HepG2 (cell line): ENCODE data around the gene TPRA1. TPM values are rescaled to one million over a fixed set of nuclear protein-coding genes. Genes with fewer than 3 reads are reported as not detected.
A peak's percentile ranks its signal among the peaks of the same experiment; 100 is the strongest.

Experiments
- ATAC-seq: fragments of 200-7000 bp; cut with Tn5 transposase; 3 replicates; pipeline ENCODE4 v1.9.1; 2020; ENCODE audit warnings: mild to moderate bottlenecking, moderate library complexity
- BruUV-seq: library from RNA; stranded (reverse); fragments of 400-500 nt; replicated peaks from 2 replicates; lab custom pipeline; 2021; lab: Mats Ljungman, UMichigan
- CTCF ChIA-PET: fragments of 300-600 bp; formaldehyde crosslinking; extraction: SDS; loops from one replicate; lab custom pipeline; 2021; ENCODE audit warnings: low total read pairs, inconsistent platforms, low intra/inter-chr PET ratio; lab: Yijun Ruan, JAX
- POLR2A ChIA-PET: fragments of 350-600 bp; sonication (Branson Sonifier 250); formaldehyde crosslinking; loops from one replicate; lab custom pipeline; 2020; ENCODE audit warnings: antibody characterized with exemption, inconsistent platforms; lab: Yijun Ruan, JAX
- DNase-seq: peaks from one replicate; pipeline ENCODE4 v3.0.0-alpha.2; 2015; ENCODE audit warnings: low spot score
- FAIRE-seq: peaks from 3 replicates; lab custom pipeline; 2011; peaks lifted over from hg19 to GRCh38; lab: Jason Lieb, UNC
- H2AFZ ChIP-seq: one replicate; pipeline ENCODE4 v1.6.1; 2011; ENCODE audit warnings: low read length, inconsistent platforms
- H3K27ac ChIP-seq: fragments of 300-600 bp; 3 replicates; pipeline ENCODE4 v1.8.0; 2011; ENCODE audit warnings: mixed run types, mild to moderate bottlenecking, mixed read lengths, low read length, inconsistent platforms; ENCODE audit not compliant: insufficient read depth; ENCODE audit errors: extremely low read length
- H3K27me3 ChIP-seq, 2 experiments: fragments of 200-600 bp in 1 of 2; 2 replicates in 1 of 2; 3 replicates in 1 of 2; pipeline versions ENCODE4 v1.6.0 to v1.8.0; 2011; ENCODE audit warnings: low read length in 2 of 2, mild to moderate bottlenecking in 2 of 2, moderate library complexity in 2 of 2, inconsistent platforms in 1 of 2; ENCODE audit not compliant: insufficient read depth in 2 of 2, control insufficient read depth in 1 of 2
- H3K36me3 ChIP-seq, 2 experiments: fragments of 200-600 bp in 1 of 2; replicated peaks in 1 of 2; 2 replicates in 1 of 2; 3 replicates in 1 of 2; pipeline versions ENCODE4 v1.5.1 to v1.8.0; 2011; ENCODE audit warnings: low read length in 2 of 2, inconsistent platforms in 1 of 2; ENCODE audit not compliant: insufficient read depth in 2 of 2, control insufficient read depth in 1 of 2
- H3K4me1 ChIP-seq: 2 replicates; pipeline ENCODE4 v1.5.1; 2012; ENCODE audit warnings: low read length, inconsistent platforms; ENCODE audit not compliant: insufficient read depth
- H3K4me2 ChIP-seq: 2 replicates; pipeline ENCODE4 v1.6.0; 2011; ENCODE audit warnings: low read depth, low read length, inconsistent platforms
- H3K4me3 ChIP-seq, 3 experiments: fragments of 200-600 bp in 1 of 3; sonication (generic), shearing (Covaris generic) in 1 of 3; replicated peaks in 1 of 3; 2 replicates each; pipeline ENCODE4 v1.5.1; 2011 to 2016; ENCODE audit warnings: low read length in 3 of 3, inconsistent platforms in 2 of 3, low read depth in 2 of 3, mild to moderate bottlenecking in 2 of 3, control low read depth in 1 of 3, mixed read lengths in 1 of 3; ENCODE audit not compliant: insufficient read depth in 1 of 3
- H3K79me2 ChIP-seq: one replicate; pipeline ENCODE4 v1.6.1; 2011; ENCODE audit warnings: low read length, inconsistent platforms; ENCODE audit not compliant: insufficient read depth
- H3K9ac ChIP-seq: 2 replicates; pipeline ENCODE4 v1.6.0; 2011; ENCODE audit warnings: mild to moderate bottlenecking, low read depth, low read length, inconsistent platforms; ENCODE audit not compliant: insufficient read depth
- H3K9me3 ChIP-seq: 2 replicates; pipeline ENCODE4 v1.5.1; 2012; ENCODE audit warnings: mild to moderate bottlenecking, low read length
- H4K20me1 ChIP-seq: 2 replicates; pipeline ENCODE4 v1.6.0; 2011; ENCODE audit warnings: inconsistent platforms, mild to moderate bottlenecking, low read length, moderate library complexity; ENCODE audit not compliant: insufficient read depth
- AGO2 ChIP-seq: fragments of 200-400 bp; formaldehyde crosslinking; optimal IDR thresholded peaks from 2 replicates; pipeline ENCODE3; 2017; ENCODE audit warnings: mild to moderate bottlenecking, low read depth, low read length, moderate library complexity
- ZNF12 ChIP-seq: sonication (generic); formaldehyde crosslinking; IDR thresholded peaks from 2 replicates; pipeline ENCODE4 v1.5.0; 2020; ENCODE audit warnings: missing genetic modification reagents
- ZNF567 ChIP-seq: sonication (generic); formaldehyde crosslinking; IDR thresholded peaks from 2 replicates; pipeline ENCODE4 v1.8.1; 2023; ENCODE audit warnings: mild to moderate bottlenecking, missing genetic modification reagents, borderline replicate concordance
- ZNF800 ChIP-seq: sonication (generic); formaldehyde crosslinking; IDR thresholded peaks from 2 replicates; pipeline ENCODE4 v1.4.0; 2020; ENCODE audit warnings: missing genetic modification reagents
- WGBS: methylation state at CpG from one replicate; pipeline ENCODE4 v1.1.6; 2017; ENCODE audit warnings: low lambda C conversion rate; 5-methylcytosine and 5-hydroxymethylcytosine counted together
- in situ Hi-C: cut with HindIII; loops from 2 replicates; pipeline ENCODE4 v1.10.0; 2017; ENCODE audit warnings: low pct_unique_long_range_greater_than_20kb; ENCODE audit not compliant: extremely low pct_ligation_motif_present
- intact Hi-C: fragments of 100-400 bp; cut with micrococcal nuclease; formaldehyde crosslinking; loops from one replicate; pipeline ENCODE4 v1.10.0; 2022; ENCODE audit not compliant: unreplicated experiment
- polyA plus RNA-seq, 8 experiments: library from polyadenylated mRNA; depleted of rRNA in 3 of 8; stranded (reverse) in 7 of 8; unstranded in 1 of 8; fragments of >200 nt; fragmentation: Illumina TruSeq in 4 of 8; extraction: Trizol in 4 of 8; gene quantifications; 2 replicates each; pipeline versions ENCODE4 v1.2.1 to v1.2.3, GENCODE V29; 2011 to 2016; ENCODE audit warnings: low read depth in 4 of 8, missing spikeins in 1 of 8, mixed read lengths in 1 of 8; ENCODE audit not compliant: insufficient read depth in 1 of 8
- total RNA-seq, 5 experiments: library from RNA; depleted of rRNA; stranded (reverse); fragments of >200 nt; fragmentation: Illumina TruSeq; extraction: Trizol; gene quantifications; 2 replicates each; pipeline ENCODE4 v1.2.3, GENCODE V29; 2016; ENCODE audit warnings: low read depth in 1 of 5

Gene TPRA1
- total and polyA plus RNA-seq, 2 of the 13 experiments (the other 11 are each of a cell fraction or from before 2014, with no cell fraction given): 25.4 to 25.8 TPM

GRCh38 chr3:127569160-127569559 lies 21.4 kb downstream of the TPRA1 start:
- in situ Hi-C loops: no loop called here
- Histone ChIP-seq H3K9me3 (no peaks in the 10 kb centered on the region), H3K27ac (no peak overlapping the region), H3K9ac (no peak overlapping the region), H3K4me1 (no peaks in the 10 kb centered on the region), H2AFZ (no peak overlapping the region), H4K20me1 (peaks cover 4% of the 10 kb centered on the region; the same call in 1 of the 2 replicates), H3K27me3 (no peaks in the 10 kb centered on the region), H3K4me2 (no peak overlapping the region), H3K36me3 (peaks cover 7 to 21% of the 10 kb centered on the region in 2 experiments), H3K79me2 (no peaks in the 10 kb centered on the region), H3K4me3 (no peak overlapping the region)
- DNase-seq (no peak), FAIRE-seq (no peak), ATAC-seq (no peak)
- CTCF ChIA-PET: no interaction called here
- TF ChIP-seq ZNF12 (CRISPR knock-in tag) (peak; percentile 85), ZNF800 (CRISPR knock-in tag) (no peak)
- 100% methylated on average over 1 of the region's 1 CpG for WGBS
- POLR2A ChIA-PET: no interaction called here
- intact Hi-C loops: no loop called here
- no TSS peak for BruUV-seq

DNA sequence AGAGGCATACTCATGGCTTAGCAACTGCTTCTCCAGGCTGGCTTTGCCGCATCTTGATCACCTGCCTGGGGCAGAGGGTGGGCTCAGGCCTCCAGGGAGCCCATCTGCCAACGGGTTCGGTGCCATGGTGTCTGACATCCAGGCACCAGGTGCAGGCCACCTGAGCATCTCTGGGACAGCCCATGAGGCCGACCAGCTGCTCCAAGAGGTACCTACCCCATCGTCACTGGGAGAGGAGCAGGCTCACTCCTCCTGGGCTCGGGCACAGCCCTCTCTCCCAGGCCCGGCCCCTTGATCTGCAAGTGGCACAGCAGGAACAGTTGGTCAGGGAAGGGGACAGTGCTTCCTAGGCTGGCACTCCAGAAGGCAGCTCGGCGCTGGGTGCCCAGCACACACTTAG lies 21.9 kb downstream of the TPRA1 start:
- POLR2A ChIA-PET: no interaction called here
- in situ Hi-C loops: no loop called here

More for the DNA sequence above, 21.9 kb downstream of the TPRA1 start:
- Histone ChIP-seq H3K4me1 (no peaks in the 10 kb centered on the region), H3K4me2 (no peak overlapping the region), H3K4me3 (no peak overlapping the region), H3K9me3 (no peaks in the 10 kb centered on the region), H4K20me1 (peaks cover 4% of the 10 kb centered on the region; the same call in 1 of the 2 replicates), H3K27me3 (no peaks in the 10 kb centered on the region), H3K9ac (no peak overlapping the region), H3K79me2 (no peaks in the 10 kb centered on the region), H2AFZ (no peak overlapping the region), H3K27ac (no peak overlapping the region), H3K36me3 (peaks cover 3 to 19% of the 10 kb centered on the region in 2 experiments)
- CTCF ChIA-PET: no interaction called here
- no TSS peak for BruUV-seq
- DNase-seq: no peak
- TF ChIP-seq ZNF567 (no peak), AGO2 (peak; percentile 37)
- peak; percentile 9; the same call in 2 of the 3 replicates for ATAC-seq
- intact Hi-C loops: no loop called here
- WGBS: no CpG with 5 or more reads among the region's 9 CpGs
- no peak for FAIRE-seq
